RWPE2 (cell line): ENCODE data around the gene TRPC3.
A peak's percentile ranks its signal among the peaks of the same experiment; 100 is the strongest.

ENCODE experiments used
- ATAC-seq: fragments of 200-7000 bp; cut with Tn5 transposase; 3 replicates; pipeline ENCODE4 v1.9.1; 2021; ENCODE audit warnings: low read depth
- DNase-seq: peaks from one replicate; pipeline ENCODE4 v3.0.0-alpha.2; 2020; ENCODE audit warnings: low spot score
- H3K27ac ChIP-seq: fragments of 450-650 bp; 2 replicates; pipeline ENCODE4 v1.5.1; 2017; ENCODE audit warnings: mild to moderate bottlenecking; ENCODE audit not compliant: poor library complexity, severe bottlenecking
- H3K27me3 ChIP-seq: fragments of 250-450 bp; sonication (Bioruptor Pico); 2 replicates; pipeline ENCODE4 v1.5.1; 2021; ENCODE audit warnings: mild to moderate bottlenecking, moderate library complexity; ENCODE audit not compliant: insufficient read depth, poor library complexity, severe bottlenecking
- H3K36me3 ChIP-seq: fragments of 250-450 bp; sonication (Bioruptor Pico); 2 replicates; pipeline ENCODE4 v1.5.1; 2020; ENCODE audit warnings: low read depth, mild to moderate bottlenecking, moderate library complexity
- H3K4me1 ChIP-seq: fragments of 250-450 bp; sonication (Bioruptor Pico); 2 replicates; pipeline ENCODE4 v1.5.1; 2021; ENCODE audit warnings: mild to moderate bottlenecking, moderate library complexity; ENCODE audit not compliant: insufficient read depth, poor library complexity, severe bottlenecking
- H3K4me3 ChIP-seq: fragments of 250-450 bp; sonication (Bioruptor Pico); 2 replicates; pipeline ENCODE4 v1.5.1; 2021; ENCODE audit warnings: mild to moderate bottlenecking, moderate library complexity; ENCODE audit not compliant: severe bottlenecking
- H3K9me3 ChIP-seq: fragments of 250-450 bp; sonication (Bioruptor Pico); 2 replicates; pipeline ENCODE4 v1.5.1; 2021; ENCODE audit warnings: mild to moderate bottlenecking, moderate library complexity; ENCODE audit not compliant: severe bottlenecking
- TF ChIP-seq, protein P1 (sequence below): fragments of 450-650 bp; IDR thresholded peaks from one replicate; pipeline ENCODE4 v1.5.1; 2017; ENCODE audit warnings: mild to moderate bottlenecking, moderate library complexity; ENCODE audit not compliant: poor library complexity, severe bottlenecking

TRPC3 gene

DNA sequence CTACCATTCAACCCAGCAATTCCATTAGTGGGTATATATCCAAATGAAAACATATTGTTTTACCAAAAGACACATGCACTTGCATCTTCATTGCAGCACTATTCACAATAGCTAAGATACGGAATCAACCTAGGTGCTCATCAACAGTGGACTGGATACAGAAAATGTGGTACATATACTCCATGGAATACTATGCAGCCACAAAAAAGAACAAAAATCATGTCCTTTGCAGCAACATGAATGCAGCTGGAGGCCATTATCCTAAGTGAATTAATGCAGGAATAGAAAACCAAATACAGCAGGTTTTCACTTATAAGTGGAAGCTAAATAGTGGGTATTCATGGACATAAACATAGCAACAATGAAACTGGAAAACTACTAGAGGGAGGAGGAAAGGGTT is 43.5 kb downstream of the TRPC3 start:
- Histone ChIP-seq H3K4me1 (no peaks in the 10 kb centered on the region), H3K27me3 (peaks cover 5% of the 10 kb centered on the region), H3K36me3 (no peaks in the 10 kb centered on the region), H3K9me3 (no peaks in the 10 kb centered on the region), H3K27ac (no peak overlapping the region), H3K4me3 (no peak overlapping the region)
- TF ChIP-seq, protein P1, sequence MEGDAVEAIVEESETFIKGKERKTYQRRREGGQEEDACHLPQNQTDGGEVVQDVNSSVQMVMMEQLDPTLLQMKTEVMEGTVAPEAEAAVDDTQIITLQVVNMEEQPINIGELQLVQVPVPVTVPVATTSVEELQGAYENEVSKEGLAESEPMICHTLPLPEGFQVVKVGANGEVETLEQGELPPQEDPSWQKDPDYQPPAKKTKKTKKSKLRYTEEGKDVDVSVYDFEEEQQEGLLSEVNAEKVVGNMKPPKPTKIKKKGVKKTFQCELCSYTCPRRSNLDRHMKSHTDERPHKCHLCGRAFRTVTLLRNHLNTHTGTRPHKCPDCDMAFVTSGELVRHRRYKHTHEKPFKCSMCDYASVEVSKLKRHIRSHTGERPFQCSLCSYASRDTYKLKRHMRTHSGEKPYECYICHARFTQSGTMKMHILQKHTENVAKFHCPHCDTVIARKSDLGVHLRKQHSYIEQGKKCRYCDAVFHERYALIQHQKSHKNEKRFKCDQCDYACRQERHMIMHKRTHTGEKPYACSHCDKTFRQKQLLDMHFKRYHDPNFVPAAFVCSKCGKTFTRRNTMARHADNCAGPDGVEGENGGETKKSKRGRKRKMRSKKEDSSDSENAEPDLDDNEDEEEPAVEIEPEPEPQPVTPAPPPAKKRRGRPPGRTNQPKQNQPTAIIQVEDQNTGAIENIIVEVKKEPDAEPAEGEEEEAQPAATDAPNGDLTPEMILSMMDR, result no peak
- DNase-seq, result no peak
- ATAC-seq, result no peak

DNA sequence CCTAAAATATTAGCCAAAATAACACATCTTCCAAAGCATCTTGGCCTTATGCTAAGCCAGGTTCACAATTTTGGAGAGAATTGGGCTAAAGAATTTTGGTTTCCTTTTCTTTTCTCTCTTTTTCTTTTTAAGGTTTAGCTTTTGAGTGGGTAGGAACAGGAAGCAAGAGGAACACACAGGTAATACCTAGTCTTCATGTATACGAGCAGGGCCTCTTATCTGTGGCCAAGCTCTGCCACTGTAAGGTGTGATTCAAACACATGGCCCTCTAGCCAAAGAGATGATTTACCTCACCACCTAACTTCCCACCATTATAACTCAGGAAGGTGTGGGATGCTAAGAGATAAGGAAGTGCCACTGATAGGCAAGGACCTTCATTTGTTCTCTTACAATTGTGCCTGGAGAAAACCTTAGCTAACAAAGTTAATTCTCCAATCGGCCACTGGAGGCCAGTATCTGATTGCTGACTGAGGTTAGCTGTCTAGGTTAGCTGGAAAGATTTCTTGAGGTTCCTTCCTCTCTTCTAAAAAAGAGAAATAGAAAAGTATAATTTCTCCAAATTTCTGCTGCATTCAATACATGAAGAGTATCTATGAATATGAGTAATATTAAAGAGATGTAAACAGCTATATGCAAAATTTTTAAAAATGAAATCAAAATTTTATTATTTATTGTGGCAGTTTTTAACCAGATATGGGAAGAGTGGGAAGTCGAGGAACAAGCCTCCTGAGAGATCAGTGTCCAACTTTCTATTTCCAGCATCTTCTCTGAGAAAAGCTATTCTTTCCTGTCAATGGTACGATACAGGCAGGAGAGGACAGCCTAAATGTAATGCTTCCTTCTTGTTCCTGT is 51.5 kb downstream of the TRPC3 start:
- Histone ChIP-seq H3K27me3 (no peaks in the 10 kb centered on the region), H3K36me3 (no peaks in the 10 kb centered on the region), H3K4me1 (no peaks in the 10 kb centered on the region), H3K27ac (no peak overlapping the region), H3K9me3 (no peaks in the 10 kb centered on the region), H3K4me3 (no peak overlapping the region)
- ATAC-seq (peak; percentile 80), DNase-seq (no peak)
- TF ChIP-seq, protein P1, result peak; percentile 87

DNA sequence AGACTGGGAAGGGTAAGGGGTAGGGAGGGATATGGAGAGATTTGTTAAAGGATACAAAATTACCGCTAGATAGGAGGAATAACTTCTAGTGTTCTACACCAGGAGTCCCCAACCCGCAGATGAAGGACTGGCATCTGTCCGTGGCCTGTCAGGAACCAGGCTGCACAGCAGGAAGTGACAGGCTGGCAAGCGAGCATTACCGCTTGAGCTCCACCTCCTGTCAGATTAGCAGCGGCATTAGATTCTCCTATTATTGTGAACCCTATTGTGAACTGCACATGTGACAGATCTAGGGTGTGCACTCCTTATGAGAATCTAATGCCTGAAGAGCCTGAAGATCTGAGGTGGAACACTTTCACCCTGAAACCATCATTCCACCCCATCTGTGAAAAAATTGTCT is 53.7 kb downstream of the TRPC3 start:
- ATAC-seq, result peak; percentile 67; the same call in 1 of the 3 replicates
- Histone ChIP-seq H3K36me3 (no peaks in the 10 kb centered on the region), H3K27me3 (peaks cover 4% of the 10 kb centered on the region), H3K9me3 (no peaks in the 10 kb centered on the region), H3K4me3 (no peak overlapping the region), H3K4me1 (no peaks in the 10 kb centered on the region), H3K27ac (no peak overlapping the region)
- TF ChIP-seq, protein P1, result no peak
- no peak for DNase-seq

DNA sequence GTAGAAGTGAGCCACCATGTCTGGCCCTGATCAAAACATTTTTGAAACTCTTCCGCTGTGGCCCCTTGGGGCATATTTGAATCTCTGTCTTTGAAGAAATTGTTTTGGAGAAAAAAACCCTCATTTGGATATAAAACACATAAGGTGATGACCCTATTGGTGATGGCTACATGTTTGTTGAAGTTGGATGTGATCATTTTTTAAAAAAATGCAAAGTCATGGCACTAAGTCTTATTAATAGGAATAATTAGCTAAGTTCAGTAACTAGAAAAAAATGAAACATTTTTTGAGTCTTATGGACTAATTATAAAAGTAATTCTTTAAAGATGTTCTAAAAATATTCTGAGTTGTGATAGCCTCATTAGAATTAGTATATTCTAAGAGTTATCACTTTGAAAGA is 63.7 kb downstream of the TRPC3 start:
- Histone ChIP-seq H3K27me3 (peaks cover 15% of the 10 kb centered on the region), H3K4me1 (no peaks in the 10 kb centered on the region), H3K36me3 (no peaks in the 10 kb centered on the region), H3K9me3 (no peaks in the 10 kb centered on the region), H3K4me3 (no peak overlapping the region), H3K27ac (no peak overlapping the region)
- ATAC-seq (no peak), DNase-seq (no peak)
- TF ChIP-seq, protein P1, result no peak

DNA sequence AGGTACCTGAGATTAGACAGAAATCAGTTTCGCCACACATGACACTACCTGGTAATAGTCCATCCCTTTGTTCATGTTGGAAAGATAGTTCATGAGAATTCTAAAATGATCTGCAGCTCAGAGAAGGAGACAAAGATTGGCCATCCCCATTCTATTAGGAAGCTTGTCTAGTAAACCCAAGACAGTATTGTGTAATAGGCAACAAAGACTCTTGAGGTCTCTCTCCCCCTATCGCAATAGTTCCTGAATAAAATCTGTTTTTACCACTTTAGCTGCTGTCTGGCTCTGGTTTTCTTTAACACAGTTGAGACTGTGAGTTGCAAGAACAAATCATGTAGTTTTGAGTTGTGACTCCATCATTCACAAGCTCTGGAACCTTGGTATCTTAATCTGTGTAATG is 66.7 kb downstream of the TRPC3 start:
- no peaks in the 10 kb centered on the region for H3K4me1 ChIP-seq
- no peak for ATAC-seq
- H3K27me3 ChIP-seq, result peaks cover 32% of the 10 kb centered on the region
- no peak overlapping the region for H3K27ac ChIP-seq
- TF ChIP-seq, protein P1, result no peak
- DNase-seq, result no peak
- H3K36me3 ChIP-seq, result no peaks in the 10 kb centered on the region
- H3K4me3 ChIP-seq, result no peak overlapping the region
- H3K9me3 ChIP-seq, result no peaks in the 10 kb centered on the region
